ENCODE data around the gene QPCT.

Gene QPCT

DNA sequence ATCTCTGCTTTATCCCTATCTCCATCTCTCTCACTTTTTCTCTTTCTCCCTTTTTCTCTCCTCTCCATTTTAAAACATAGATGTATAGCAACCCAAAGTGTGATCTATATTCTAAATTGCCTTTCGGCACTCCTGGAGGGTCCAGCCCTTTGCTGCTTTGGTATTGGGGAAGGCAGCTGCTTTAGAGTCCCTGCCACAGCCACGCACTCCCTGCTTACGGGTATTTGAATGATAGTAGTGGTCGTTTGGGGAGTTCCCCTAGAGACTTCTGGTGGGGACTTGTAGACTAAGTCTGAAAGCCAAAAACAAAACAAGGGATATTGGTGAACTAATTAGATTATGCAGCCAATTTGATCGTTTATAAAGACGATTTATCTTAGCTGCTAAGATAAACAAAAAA lies 11.9 kb downstream of the QPCT start:
- no peak overlapping the region for H3K4me3 ChIP-seq (ENCODE audit: control insufficient read depth, low read depth, low read length)
- no peak for TF ChIP-seq CTCF (IDR thresholded peaks at IDR 0.05; ENCODE audit: control insufficient read depth, insufficient read depth, low read depth, low read length, missing control alignments)
- DNase-seq (ENCODE audit: low read depth), result no peak

GRCh38 chr2:37357069-37357468 lies 12.6 kb downstream of the QPCT start:
- DNase-seq (ENCODE audit: low read depth), result peak; percentile 32

DNA sequence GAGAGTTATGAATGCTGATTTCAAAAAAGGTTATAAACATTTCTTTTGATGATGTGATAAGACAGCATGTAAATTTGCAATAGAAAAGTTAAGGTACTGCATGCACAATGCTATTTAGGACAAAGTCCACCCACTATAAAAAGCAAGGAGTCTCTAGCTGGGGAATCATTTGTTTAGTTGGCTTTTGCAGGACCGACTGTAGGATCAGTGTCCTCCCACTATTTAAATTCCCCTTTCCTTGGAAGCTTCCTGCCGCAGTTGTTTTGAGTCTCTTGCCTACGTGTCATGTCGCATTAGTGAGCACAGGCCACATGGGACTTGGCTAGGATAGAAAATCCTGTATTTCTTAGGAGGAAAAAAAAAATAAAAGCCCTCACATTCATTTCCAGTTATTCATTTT lies 13.1 kb downstream of the QPCT start:
- no peak for TF ChIP-seq CTCF (IDR thresholded peaks at IDR 0.05; ENCODE audit: control insufficient read depth, insufficient read depth, low read depth, low read length, missing control alignments)
- DNase-seq (ENCODE audit: low read depth), result no peak
- no peak overlapping the region for H3K4me3 ChIP-seq (ENCODE audit: control insufficient read depth, low read depth, low read length)

More at GRCh38 chr2:37357069-37357468, 12.6 kb downstream of the QPCT start:
- H3K4me3 ChIP-seq (ENCODE audit: control insufficient read depth, low read depth, low read length), result no peak overlapping the region
- no peak for TF ChIP-seq CTCF (IDR thresholded peaks at IDR 0.05; ENCODE audit: control insufficient read depth, insufficient read depth, low read depth, low read length, missing control alignments)

GRCh38 chr2:37358466-37358865 lies 14.0 kb downstream of the QPCT start:
- TF ChIP-seq CTCF (IDR thresholded peaks at IDR 0.05; ENCODE audit: control insufficient read depth, insufficient read depth, low read depth, low read length, missing control alignments), result no peak
- H3K4me3 ChIP-seq (ENCODE audit: control insufficient read depth, low read depth, low read length), result no peak overlapping the region
- DNase-seq (ENCODE audit: low read depth), result no peak

- TF ChIP-seq CTCF (IDR thresholded peaks at IDR 0.05; ENCODE audit: control insufficient read depth, insufficient read depth, low read depth, low read length, missing control alignments), result no peak
- DNase-seq (ENCODE audit: low read depth), result no peak
- H3K4me3 ChIP-seq (ENCODE audit: control insufficient read depth, low read depth, low read length), result no peak overlapping the region
These were observed 16.9 kb downstream of the QPCT start for GRCh38 chr2:37361216-37361815.

GRCh38 chr2:37361994-37362698 lies 17.7 kb downstream of the QPCT start:
- no peak for TF ChIP-seq CTCF (IDR thresholded peaks at IDR 0.05; ENCODE audit: control insufficient read depth, insufficient read depth, low read depth, low read length, missing control alignments)
- DNase-seq (ENCODE audit: low read depth), result no peak
- no peak overlapping the region for H3K4me3 ChIP-seq (ENCODE audit: control insufficient read depth, low read depth, low read length)

All from AG09309 (cell line).